Left hindlimb (tissue), 1 donor: ENCODE data around the gene KIAA0753.
A peak's percentile ranks its signal among the peaks of the same experiment; 100 is the strongest.

ENCODE experiments used
- DNase-seq: peaks from one replicate; pipeline ENCODE4 v3.0.0-alpha.2; 2018

Gene KIAA0753

DNA sequence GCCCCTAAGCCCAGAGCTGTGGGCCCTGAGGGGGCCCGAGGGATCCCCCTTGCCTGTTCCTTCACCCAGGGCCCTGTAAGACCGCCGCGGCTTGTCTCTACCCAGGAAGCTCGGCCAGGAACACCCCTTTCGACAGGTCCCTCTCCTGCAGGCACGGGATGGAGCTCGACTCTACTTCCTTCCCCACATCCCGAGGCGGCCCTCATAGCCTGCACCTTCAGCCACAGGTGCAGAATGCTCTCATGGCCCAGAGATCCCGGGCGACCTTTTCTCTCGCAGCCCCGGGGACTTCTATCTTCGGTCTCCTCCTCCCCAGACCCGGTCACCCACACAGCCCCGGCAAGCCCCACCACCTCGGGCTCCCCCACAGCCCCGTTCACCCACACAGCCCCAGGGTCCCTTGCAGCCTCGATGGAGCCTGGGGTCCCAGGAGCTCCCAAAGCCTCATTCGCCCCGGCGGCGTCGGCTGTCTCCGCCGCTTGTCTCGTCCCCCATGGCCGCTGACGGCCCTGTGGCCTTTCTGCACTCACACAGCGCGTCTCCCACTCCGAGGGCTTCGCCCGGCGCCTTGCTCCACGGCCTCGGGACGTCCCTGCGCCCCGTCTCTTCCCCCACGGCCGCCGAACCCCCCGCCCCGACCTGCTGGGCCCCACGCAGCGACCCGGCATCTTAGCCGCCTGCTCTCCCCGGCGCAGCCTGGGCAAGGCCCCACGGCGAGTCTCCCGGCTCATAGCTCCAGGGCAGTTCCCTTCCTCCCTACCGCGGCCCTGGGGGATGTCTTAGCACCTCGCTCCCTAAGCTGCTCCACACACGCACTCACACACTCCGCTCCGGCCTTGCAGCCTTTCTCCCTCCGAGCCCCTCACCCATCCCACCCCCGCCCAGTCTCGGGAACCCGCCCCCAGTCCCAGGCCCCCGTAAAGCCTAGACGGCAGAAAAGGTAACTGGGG, 650 bp downstream of the KIAA0753 start:
- peak; percentile 45 for DNase-seq

DNA sequence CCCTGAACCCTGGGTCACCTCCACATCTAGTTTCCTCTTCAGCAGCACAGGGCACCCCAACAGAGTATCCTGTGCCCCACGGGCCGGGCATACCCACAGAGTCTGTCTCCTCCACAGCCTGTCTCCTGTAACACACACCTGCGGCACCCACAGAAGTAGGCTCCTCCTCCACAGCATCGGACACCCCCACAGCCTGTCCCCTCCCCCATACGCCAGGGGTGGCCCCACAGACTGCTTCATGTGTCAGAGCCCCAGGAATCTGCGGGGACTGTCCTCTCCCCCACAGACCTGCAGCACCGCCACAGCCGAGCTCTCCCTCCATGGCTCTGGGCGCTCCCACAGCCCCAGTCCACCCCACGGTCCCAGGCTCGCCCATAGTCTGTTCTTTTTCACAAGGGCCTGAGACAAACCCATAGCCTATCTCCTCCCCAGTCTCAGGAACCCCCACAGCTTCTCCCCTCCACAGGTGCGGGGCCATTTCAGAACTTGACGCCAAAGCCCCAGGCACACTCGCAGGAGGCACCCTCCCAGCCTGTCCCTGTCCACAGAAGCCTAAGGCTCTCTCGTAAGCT, 1.4 kb downstream of the KIAA0753 start:
- DNase-seq, result no peak

- DNase-seq, result peak; percentile 29
Measured at GRCh38 chr17:6638046-6638908, 2.2 kb downstream of the KIAA0753 start.

GRCh38 chr17:6637458-6637840, 3.1 kb downstream of the KIAA0753 start:
- DNase-seq, result no peak

DNA sequence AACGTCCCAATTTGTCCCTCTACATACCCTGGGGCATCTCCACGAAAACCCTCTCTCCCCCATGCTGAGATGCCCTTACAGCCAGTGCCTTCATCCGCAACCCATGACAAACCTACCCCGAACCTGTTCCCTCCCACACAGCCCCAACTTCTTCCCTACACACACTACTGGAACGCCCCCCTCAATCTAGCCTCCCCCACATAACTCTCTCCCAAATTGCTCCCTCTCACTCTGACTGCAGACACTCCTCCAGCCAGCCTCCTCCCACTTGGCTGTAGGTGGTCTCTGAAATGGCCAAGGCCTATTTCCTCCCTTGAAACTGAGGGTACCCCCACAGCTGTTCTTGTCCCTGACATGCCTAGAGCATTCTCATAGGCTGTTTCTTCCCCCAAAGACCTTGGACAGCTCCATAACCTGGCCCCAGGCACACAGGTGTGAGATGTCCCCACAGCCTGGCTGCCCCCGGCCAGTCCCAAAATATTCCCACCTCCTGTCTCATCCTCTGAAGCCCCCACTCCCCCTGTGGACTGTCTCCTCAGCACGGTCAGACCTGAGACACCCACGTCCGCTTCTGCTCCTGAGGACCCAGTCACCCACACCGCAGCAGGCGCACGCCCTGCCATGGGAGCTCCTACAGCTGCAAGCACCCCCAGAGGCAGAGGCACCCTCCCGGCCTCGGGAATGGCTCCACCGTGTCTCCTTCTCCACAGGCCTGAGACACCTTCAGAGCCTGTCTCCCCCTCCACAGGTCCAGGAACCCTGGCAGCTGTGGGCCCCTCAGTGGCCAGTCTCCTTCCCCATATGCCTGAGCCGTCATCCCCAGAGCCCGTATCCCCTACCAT, 3.7 kb downstream of the KIAA0753 start:
- no peak for DNase-seq

- DNase-seq, result no peak
Measured at GRCh38 chr17:6636105-6636504, 4.4 kb downstream of the KIAA0753 start.

DNA sequence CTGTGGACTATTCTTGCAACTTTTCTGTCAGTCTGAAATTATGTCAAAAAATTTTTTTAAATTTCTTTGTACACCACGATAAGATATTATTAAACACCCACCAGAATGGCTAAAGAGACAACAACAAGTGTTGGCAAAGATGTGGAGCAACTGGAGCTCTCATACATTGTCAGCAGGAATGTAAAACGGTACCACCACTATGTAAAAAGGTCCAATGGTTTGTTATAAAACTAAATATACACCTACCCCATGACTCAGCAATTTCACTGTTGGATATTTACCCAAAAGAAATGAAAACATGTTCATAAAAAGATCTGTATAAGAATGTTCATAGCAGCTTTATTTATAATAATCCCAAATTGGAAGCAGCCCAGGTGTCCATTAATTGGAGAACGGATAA, 7.2 kb downstream of the KIAA0753 start:
- DNase-seq, result no peak

GRCh38 chr17:6632530-6632929, 8.0 kb downstream of the KIAA0753 start:
- DNase-seq, result no peak

DNA sequence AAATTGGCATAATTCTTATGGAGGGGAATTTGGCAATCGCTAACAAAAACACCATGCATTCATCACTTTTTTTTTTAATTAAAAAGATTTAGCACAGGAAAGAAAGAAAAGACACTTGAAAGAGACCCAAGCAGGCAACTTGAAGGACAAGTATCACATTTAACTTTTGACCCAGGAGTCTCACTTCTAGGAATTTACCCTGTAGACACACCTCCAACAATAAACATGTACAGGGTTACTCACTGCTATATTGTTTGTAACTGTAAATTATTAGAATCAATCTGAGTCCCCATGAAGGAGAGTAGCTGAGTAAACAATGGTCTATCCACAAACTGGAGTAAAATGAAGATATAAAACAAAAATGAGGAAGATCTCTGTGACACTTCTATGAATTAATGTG, 10.1 kb downstream of the KIAA0753 start:
- no peak for DNase-seq

DNA sequence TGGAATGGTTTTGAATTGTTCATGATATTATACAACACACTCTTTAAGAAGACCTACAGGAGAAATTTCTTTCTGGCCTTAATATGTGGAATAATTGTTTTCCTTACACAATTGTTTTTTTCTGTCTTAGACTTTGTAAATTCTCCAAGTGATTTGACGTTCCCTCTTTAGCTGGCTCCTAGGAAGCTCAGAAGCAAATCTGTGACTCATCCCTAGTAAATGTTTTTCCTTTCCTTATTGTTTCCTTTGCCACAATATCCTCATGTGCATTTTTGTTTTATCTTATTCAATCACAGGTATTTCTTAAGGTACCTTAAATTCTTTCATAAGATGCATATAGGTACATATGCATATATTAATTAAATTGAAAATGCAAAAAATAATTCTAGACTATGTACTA, 13.5 kb downstream of the KIAA0753 start:
- DNase-seq, result no peak

DNA sequence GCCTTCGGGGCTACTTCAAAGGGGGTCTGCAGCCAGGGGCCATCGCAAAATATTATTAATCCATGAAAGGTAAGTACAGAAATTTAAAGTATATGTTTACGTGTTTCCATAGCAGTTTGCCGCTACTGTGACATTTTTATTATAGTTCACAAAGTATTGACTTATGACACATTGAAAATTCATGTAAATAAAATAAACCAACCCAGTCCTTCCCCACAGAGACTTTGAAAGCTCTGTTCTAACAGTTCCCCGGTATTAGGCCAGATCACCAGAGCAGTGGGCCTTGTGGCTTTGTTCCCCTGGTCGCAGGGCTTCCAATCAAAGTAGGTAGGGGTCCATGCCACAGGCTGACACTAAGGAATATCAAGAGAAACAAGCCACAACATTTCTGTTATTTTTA, 13.9 kb downstream of the KIAA0753 start:
- no peak for DNase-seq

DNA sequence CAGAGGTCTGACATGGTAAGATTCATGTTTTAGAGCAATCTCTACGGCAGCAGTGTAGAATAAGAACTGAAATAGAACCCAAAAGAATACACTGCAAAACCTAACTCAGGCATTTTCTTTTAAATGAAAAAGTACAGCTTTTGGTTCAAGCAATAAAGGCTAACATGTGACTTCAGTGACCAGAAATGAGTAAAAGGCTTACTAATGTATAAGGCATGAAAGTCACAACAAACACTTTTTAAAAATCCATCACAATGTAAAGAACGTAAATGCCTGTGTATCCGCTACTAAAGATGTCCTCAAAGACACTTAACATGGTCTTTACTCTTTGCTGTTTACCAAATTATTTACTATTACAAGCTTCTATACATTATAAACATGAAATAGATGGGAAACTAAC, 16.6 kb downstream of the KIAA0753 start:
- DNase-seq, result no peak

DNA sequence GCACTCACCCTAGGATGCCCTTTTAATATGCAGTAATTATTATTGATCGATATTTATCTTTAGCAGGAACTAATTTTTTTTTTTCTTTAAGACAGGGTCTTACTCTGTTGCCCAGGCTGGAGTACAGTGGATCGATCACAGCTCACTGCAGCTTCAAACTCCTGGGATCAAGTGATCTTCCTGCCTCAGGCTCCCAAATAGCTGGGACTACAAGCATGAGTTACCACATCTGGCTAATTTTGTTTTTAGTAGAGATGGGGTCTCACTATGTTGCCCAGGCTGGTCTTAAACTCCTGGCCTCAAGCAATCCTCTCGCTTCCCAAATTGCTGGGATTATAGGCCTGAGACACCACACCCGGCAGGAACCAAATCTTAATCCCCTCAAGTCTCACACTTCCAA, 29.3 kb downstream of the KIAA0753 start:
- no peak for DNase-seq

- no peak for DNase-seq
Measured at GRCh38 chr17:6610011-6610410, 30.5 kb downstream of the KIAA0753 start.

- DNase-seq, result no peak
Measured at GRCh38 chr17:6608321-6608720, 32.2 kb downstream of the KIAA0753 start.

- DNase-seq, result no peak
Measured at GRCh38 chr17:6605142-6605541, 35.4 kb downstream of the KIAA0753 start.

DNA sequence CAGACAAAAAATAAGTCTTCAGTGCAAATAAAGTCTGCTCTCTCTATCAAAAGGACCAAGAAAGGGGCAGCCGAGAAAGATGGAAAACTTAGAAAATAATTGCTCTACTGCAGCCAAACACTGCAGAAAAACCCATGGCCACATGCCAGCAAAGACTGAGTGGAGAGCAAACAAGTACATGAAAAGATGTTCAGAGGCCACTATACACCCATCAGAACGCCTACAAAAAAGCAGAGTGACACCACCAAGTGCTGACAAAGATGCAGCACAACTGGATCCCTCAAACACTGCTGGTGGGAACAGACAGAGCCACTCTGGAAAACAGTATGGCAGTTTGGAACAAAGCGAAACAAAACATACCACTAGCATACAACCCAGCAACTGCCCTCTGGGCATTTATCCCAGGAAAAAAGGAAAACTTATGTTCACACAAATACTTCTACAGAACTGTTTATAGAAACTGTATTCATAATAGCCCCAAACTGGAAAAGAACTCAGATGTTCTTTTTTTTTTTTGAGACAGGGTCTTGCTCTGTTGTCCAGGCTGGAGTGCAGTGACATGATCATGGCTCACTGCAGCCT, 36.7 kb downstream of the KIAA0753 start:
- peak; percentile 41 for DNase-seq

- no peak for DNase-seq
Measured at GRCh38 chr17:6602141-6602540, 38.4 kb downstream of the KIAA0753 start.

GRCh38 chr17:6599364-6599763, 41.1 kb downstream of the KIAA0753 start:
- no peak for DNase-seq

- no peak for DNase-seq
Measured at GRCh38 chr17:6597727-6598126, 42.8 kb downstream of the KIAA0753 start.

DNA sequence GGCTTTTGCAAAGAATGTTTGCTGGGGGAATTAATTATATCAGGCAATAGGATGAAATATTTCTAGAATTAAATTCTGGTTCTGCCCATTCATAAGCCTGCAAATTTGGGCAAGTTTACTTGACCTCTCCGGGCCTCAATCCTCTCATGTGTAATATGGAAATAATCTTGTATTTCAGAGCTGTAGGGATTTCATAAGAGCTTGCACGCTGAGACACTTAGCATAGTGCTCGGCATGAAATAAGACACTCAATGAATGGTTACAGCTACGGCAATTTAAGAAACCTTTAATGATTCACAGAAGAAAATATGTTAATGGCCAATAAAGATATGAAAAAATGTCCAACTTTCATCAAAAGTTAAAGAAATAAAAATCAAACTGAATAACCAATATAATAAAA, 43.6 kb downstream of the KIAA0753 start:
- no peak for DNase-seq

DNA sequence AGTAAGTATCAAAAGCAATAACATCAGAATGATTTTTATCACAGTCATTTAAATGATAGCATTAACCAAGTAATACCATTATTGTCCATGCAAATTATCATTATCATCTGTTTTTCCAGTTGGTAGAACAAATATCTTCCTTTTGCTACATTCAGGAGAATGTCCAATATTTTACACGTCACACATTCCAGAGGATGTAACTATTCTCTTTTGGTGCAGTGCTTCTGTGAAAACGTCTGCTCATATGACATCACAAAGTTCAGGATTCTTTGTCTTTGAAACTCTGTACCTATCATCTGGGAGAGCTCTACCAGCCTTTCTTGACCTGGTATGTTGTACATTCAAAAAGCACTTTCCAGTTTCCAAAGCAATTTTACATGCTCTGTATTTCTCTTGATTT, 44.0 kb downstream of the KIAA0753 start:
- DNase-seq, result no peak
